ENCODE measurements around the gene SLC25A21.

GRCh38 chr14:36884049-36884448 lies 288.4 kb downstream of the SLC25A21 start:
- TF ChIP-seq ZBTB20 (tag by site-specific recombination; IDR thresholded peaks at IDR 0.05) = no peak
- no peak for TF ChIP-seq REPIN1 (tag by site-specific recombination; IDR thresholded peaks at IDR 0.05; ENCODE audit: low read depth)
- TF ChIP-seq, protein P1, sequence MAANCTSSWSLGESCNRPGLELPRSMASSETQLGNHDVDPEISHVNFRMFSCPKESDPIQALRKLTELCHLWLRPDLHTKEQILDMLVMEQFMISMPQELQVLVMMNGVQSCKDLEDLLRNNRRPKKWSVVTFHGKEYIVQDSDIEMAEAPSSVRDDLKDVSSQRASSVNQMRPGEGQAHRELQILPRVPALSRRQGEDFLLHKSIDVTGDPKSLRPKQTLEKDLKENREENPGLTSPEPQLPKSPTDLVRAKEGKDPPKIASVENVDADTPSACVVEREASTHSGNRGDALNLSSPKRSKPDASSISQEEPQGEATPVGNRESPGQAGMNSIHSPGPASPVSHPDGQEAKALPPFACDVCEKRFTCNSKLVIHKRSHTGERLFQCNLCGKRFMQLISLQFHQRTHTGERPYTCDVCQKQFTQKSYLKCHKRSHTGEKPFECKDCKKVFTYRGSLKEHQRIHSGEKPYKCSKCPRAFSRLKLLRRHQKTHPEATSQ (tag by site-specific recombination; IDR thresholded peaks at IDR 0.05) = no peak
